ES-I3 (cell line): ENCODE data around the gene COBL.
"Not testable (repeated sequence)": the region's sequence is repeated elsewhere in the genome, so short reads cannot be mapped to it uniquely, and the experiment has no call there.

Experiments
- H3K36me3 ChIP-seq: 2 replicates; pipeline ENCODE4 v1.6.1; 2013; ENCODE audit warnings: mild to moderate bottlenecking, low read length, control low read depth, moderate library complexity; ENCODE audit not compliant: insufficient read depth
- H3K4me1 ChIP-seq: 2 replicates; pipeline ENCODE4 v1.6.1; 2013; ENCODE audit warnings: mild to moderate bottlenecking, control low read depth, low read length; ENCODE audit not compliant: insufficient read depth
- H3K9ac ChIP-seq: 2 replicates; pipeline ENCODE4 v1.6.1; 2013; ENCODE audit warnings: low read depth, mild to moderate bottlenecking, low read length, moderate library complexity
- H3K9me3 ChIP-seq: 2 replicates; pipeline ENCODE4 v1.6.1; 2013; ENCODE audit warnings: mild to moderate bottlenecking, low read length, moderate library complexity; ENCODE audit not compliant: control insufficient read depth, insufficient read depth

The COBL gene

GRCh38 chr7:51223505-51223904 lies 93.1 kb downstream of the COBL start:
- Histone ChIP-seq H3K9ac (no peak overlapping the region), H3K36me3 (no peaks in the 10 kb centered on the region), H3K4me1 (peaks cover 16% of the 10 kb centered on the region), H3K9me3 (no peaks in the 10 kb centered on the region)

- no peaks in the 10 kb centered on the region for H3K36me3 ChIP-seq
- no peak overlapping the region for H3K9ac ChIP-seq
- no peaks in the 10 kb centered on the region for H3K9me3 ChIP-seq
- H3K4me1 ChIP-seq: peaks cover 16% of the 10 kb centered on the region
Measured at GRCh38 chr7:51222916-51223315, 93.7 kb downstream of the COBL start.

GRCh38 chr7:51220226-51220625 lies 96.4 kb downstream of the COBL start:
- H3K9ac ChIP-seq: no peak overlapping the region
- H3K36me3 ChIP-seq: no peaks in the 10 kb centered on the region
- H3K9me3 ChIP-seq: no peaks in the 10 kb centered on the region
- H3K4me1 ChIP-seq: peaks cover 3% of the 10 kb centered on the region; the same call in 1 of the 2 replicates

GRCh38 chr7:51219261-51219988 lies 97.2 kb downstream of the COBL start:
- no peaks in the 10 kb centered on the region for H3K9me3 ChIP-seq
- H3K4me1 ChIP-seq: no peaks in the 10 kb centered on the region
- no peak overlapping the region for H3K9ac ChIP-seq
- H3K36me3 ChIP-seq: 0 out of 2 replicates have a peak, but pooled peaks cover under 1% of the 10 kb centered on the region

GRCh38 chr7:51217804-51218203 lies 98.8 kb downstream of the COBL start:
- Histone ChIP-seq H3K36me3 (peaks cover 4% of the 10 kb centered on the region; the same call in 1 of the 2 replicates), H3K9ac (no peak overlapping the region), H3K9me3 (no peaks in the 10 kb centered on the region)

GRCh38 chr7:51214098-51214497 lies 102.5 kb downstream of the COBL start:
- Histone ChIP-seq H3K36me3 (peaks cover 4% of the 10 kb centered on the region; the same call in 1 of the 2 replicates), H3K4me1 (peaks cover 11% of the 10 kb centered on the region; the same call in 1 of the 2 replicates), H3K9ac (no peak overlapping the region), H3K9me3 (no peaks in the 10 kb centered on the region)

More at GRCh38 chr7:51217804-51218203, 98.8 kb downstream of the COBL start:
- peaks cover 6% of the 10 kb centered on the region; the same call in 1 of the 2 replicates for H3K4me1 ChIP-seq

- peaks cover 11% of the 10 kb centered on the region; the same call in 1 of the 2 replicates for H3K4me1 ChIP-seq
- H3K9me3 ChIP-seq: no peaks in the 10 kb centered on the region
- H3K9ac ChIP-seq: no peak overlapping the region
- peaks cover 4% of the 10 kb centered on the region; the same call in 1 of the 2 replicates for H3K36me3 ChIP-seq
Measured at GRCh38 chr7:51213618-51214017, 103.0 kb downstream of the COBL start.

- peaks cover 6% of the 10 kb centered on the region; the same call in 1 of the 2 replicates for H3K9me3 ChIP-seq
Measured at GRCh38 chr7:51210766-51211165, 105.8 kb downstream of the COBL start.

GRCh38 chr7:51209426-51209825 lies 107.2 kb downstream of the COBL start:
- Histone ChIP-seq H3K9ac (no peak overlapping the region), H3K4me1 (peaks cover 11% of the 10 kb centered on the region; the same call in 1 of the 2 replicates), H3K36me3 (peaks cover 3% of the 10 kb centered on the region; the same call in 1 of the 2 replicates), H3K9me3 (peaks cover 6% of the 10 kb centered on the region; the same call in 1 of the 2 replicates)

More at GRCh38 chr7:51210766-51211165, 105.8 kb downstream of the COBL start:
- Histone ChIP-seq H3K9ac (no peak overlapping the region), H3K36me3 (peaks cover 4% of the 10 kb centered on the region; the same call in 1 of the 2 replicates), H3K4me1 (peaks cover 11% of the 10 kb centered on the region; the same call in 1 of the 2 replicates)

- H3K36me3 ChIP-seq, H3K4me1 ChIP-seq, H3K9me3 ChIP-seq, H3K9ac ChIP-seq: not testable (repeated sequence)
Measured at GRCh38 chr7:51208125-51208524, 108.5 kb downstream of the COBL start.

- Histone ChIP-seq H3K36me3 (no peaks in the 10 kb centered on the region), H3K9me3 (no peaks in the 10 kb centered on the region), H3K9ac (no peak overlapping the region), H3K4me1 (no peaks in the 10 kb centered on the region)
Measured at GRCh38 chr7:51198654-51199053, 118.0 kb downstream of the COBL start.

- H3K4me1 ChIP-seq: 0 out of 2 replicates have a peak, but pooled peaks cover 4% of the 10 kb centered on the region
Measured at GRCh38 chr7:51190969-51191368, 125.6 kb downstream of the COBL start.

GRCh38 chr7:51189777-51190176 lies 126.8 kb downstream of the COBL start:
- Histone ChIP-seq H3K9ac (no peak overlapping the region), H3K36me3 (0 out of 2 replicates have a peak, but pooled peaks cover 6% of the 10 kb centered on the region), H3K9me3 (no peaks in the 10 kb centered on the region), H3K4me1 (0 out of 2 replicates have a peak, but pooled peaks cover 4% of the 10 kb centered on the region)

More at GRCh38 chr7:51190969-51191368, 125.6 kb downstream of the COBL start:
- Histone ChIP-seq H3K36me3 (0 out of 2 replicates have a peak, but pooled peaks cover 3% of the 10 kb centered on the region), H3K9ac (no peak overlapping the region), H3K9me3 (no peaks in the 10 kb centered on the region)

GRCh38 chr7:51188987-51189386 lies 127.6 kb downstream of the COBL start:
- Histone ChIP-seq H3K36me3 (0 out of 2 replicates have a peak, but pooled peaks cover 6% of the 10 kb centered on the region), H3K4me1 (0 out of 2 replicates have a peak, but pooled peaks cover 4% of the 10 kb centered on the region), H3K9ac (no peak overlapping the region), H3K9me3 (no peaks in the 10 kb centered on the region)

GRCh38 chr7:51187941-51188340 lies 128.7 kb downstream of the COBL start:
- Histone ChIP-seq H3K9ac (no peak overlapping the region), H3K36me3 (0 out of 2 replicates have a peak, but pooled peaks cover 6% of the 10 kb centered on the region), H3K4me1 (0 out of 2 replicates have a peak, but pooled peaks cover 4% of the 10 kb centered on the region), H3K9me3 (no peaks in the 10 kb centered on the region)
